Mesendoderm (in vitro differentiated cells): ENCODE data around the gene SNTB2.

Experiments
- DNase-seq: peaks from one replicate; pipeline ENCODE4 v3.0.0; 2013
- H2AK5ac ChIP-seq: 2 replicates; pipeline ENCODE4 v1.6.1; 2013; ENCODE audit warnings: low read length, inconsistent platforms
- H2BK120ac ChIP-seq: 2 replicates; pipeline ENCODE4 v1.6.1; 2013; ENCODE audit warnings: low read depth, mild to moderate bottlenecking, low read length, moderate library complexity, mixed read lengths
- H2BK15ac ChIP-seq: replicated peaks from 2 replicates; pipeline ENCODE4 v1.6.1; 2013; ENCODE audit warnings: low read depth, mild to moderate bottlenecking, moderate library complexity
- H2BK5ac ChIP-seq: 2 replicates; pipeline ENCODE4 v1.6.1; 2013; ENCODE audit warnings: low read length, inconsistent platforms
- H3K18ac ChIP-seq: 2 replicates; pipeline ENCODE4 v1.6.1; 2013; ENCODE audit warnings: mild to moderate bottlenecking, low read length, mixed read lengths
- H3K23ac ChIP-seq: one replicate; pipeline ENCODE4 v1.6.1; 2013; ENCODE audit warnings: low read length
- H3K27ac ChIP-seq: 2 replicates; pipeline ENCODE4 v1.5.1; 2013; ENCODE audit warnings: low read depth, mild to moderate bottlenecking, inconsistent platforms, low read length, moderate library complexity
- H3K27me3 ChIP-seq: 2 replicates; pipeline ENCODE4 v1.6.1; 2013; ENCODE audit warnings: low read length, control low read depth, mild to moderate bottlenecking, inconsistent platforms; ENCODE audit not compliant: insufficient read depth, poor library complexity
- H3K36me3 ChIP-seq: 2 replicates; pipeline ENCODE4 v1.6.1; 2013; ENCODE audit warnings: low read length, inconsistent platforms; ENCODE audit not compliant: control insufficient read depth, insufficient read depth
- H3K4ac ChIP-seq: one replicate; pipeline ENCODE4 v1.6.1; 2013; ENCODE audit warnings: low read depth, mild to moderate bottlenecking, low read length, moderate library complexity
- H3K4me1 ChIP-seq: 2 replicates; pipeline ENCODE4 v1.6.1; 2013; ENCODE audit warnings: low read depth, low read length, inconsistent platforms; ENCODE audit not compliant: control insufficient read depth
- H3K4me2 ChIP-seq: 2 replicates; pipeline ENCODE4 v1.6.1; 2013; ENCODE audit warnings: low read length
- H3K4me3 ChIP-seq: 2 replicates; pipeline ENCODE4 v1.5.1; 2013; ENCODE audit warnings: mild to moderate bottlenecking, low read length
- H3K56ac ChIP-seq: one replicate; pipeline ENCODE4 v1.6.1; 2013; ENCODE audit warnings: low read length
- H3K79me1 ChIP-seq: 2 replicates; pipeline ENCODE4 v1.6.1; 2013; ENCODE audit warnings: low read length, inconsistent platforms
- H3K79me2 ChIP-seq: 2 replicates; pipeline ENCODE4 v1.6.1; 2013; ENCODE audit warnings: mild to moderate bottlenecking, low read length; ENCODE audit not compliant: control insufficient read depth, insufficient read depth
- H3K9ac ChIP-seq: 2 replicates; pipeline ENCODE4 v1.6.1; 2013; ENCODE audit warnings: low read length, inconsistent platforms
- H4K5ac ChIP-seq: one replicate; pipeline ENCODE4 v1.6.1; 2013; ENCODE audit warnings: low read length
- H4K8ac ChIP-seq: one replicate; pipeline ENCODE4 v1.6.1; 2013; ENCODE audit warnings: low read depth, mild to moderate bottlenecking, control low read depth, low read length, moderate library complexity
- WGBS: extraction: QIAGEN DNeasy Blood & Tissue Kit; methylation state at CpG from one replicate; pipeline ENCODE4 v1.1.7; 2013; ENCODE audit warnings: low lambda C conversion rate, missing lambda C conversion rate; ENCODE audit not compliant: insufficient coverage; ENCODE audit errors: extremely low coverage; 5-methylcytosine and 5-hydroxymethylcytosine counted together

SNTB2 gene

DNA sequence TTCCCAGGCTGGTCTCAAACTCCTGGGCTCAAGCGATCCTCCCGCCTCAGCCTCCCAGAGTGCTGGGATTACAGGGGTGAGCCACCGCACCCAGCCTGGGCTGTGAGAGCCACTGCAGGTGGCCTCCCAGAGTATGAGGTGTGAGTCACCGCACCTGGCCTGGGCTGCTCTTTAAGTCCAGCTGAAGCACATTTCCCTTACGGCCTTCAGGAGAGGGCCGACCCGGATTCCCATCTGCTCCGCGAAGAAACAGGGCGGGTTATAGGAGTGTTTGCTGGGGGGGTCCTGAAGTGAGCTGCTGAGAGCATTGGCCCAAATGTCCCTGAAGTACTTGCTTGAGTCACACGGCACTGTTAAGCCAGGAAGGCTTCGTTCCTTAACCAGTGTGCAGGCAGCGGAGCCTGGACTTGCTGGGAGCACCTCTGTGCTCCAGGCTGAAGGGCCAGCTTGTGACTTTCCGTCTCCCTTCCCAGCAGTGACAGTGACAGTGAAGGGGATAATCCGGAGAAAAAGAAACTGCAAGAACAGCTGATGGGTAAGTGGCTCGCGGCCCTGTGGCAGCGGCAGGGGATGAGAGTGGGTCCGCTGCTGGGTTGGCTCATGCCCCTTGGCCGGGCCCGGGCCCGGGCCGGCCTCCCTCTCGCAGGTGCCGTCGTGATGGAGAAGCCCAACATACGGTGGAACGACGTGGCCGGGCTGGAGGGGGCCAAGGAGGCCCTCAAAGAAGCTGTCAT, 131.4 kb downstream of the SNTB2 start:
- Histone ChIP-seq H2BK120ac (no peak overlapping the region), H3K23ac (no peak overlapping the region), H3K79me1 (peaks cover 13% of the 10 kb centered on the region), H3K4me2 (no peak overlapping the region), H2BK15ac (no peak overlapping the region), H2BK5ac (no peak overlapping the region), H4K8ac (no peak overlapping the region), H3K56ac (no peak overlapping the region), H3K27me3 (no peaks in the 10 kb centered on the region), H3K4me1 (no peaks in the 10 kb centered on the region), H3K36me3 (peaks cover 36% of the 10 kb centered on the region), H4K5ac (no peak overlapping the region), H3K79me2 (peaks cover 3% of the 10 kb centered on the region), H3K18ac (no peak overlapping the region), H3K27ac (no peak overlapping the region), H3K4ac (no peak overlapping the region), H3K4me3 (no peak overlapping the region), H2AK5ac (no peak overlapping the region), H3K9ac (no peak overlapping the region)
- DNase-seq, result no peak
- WGBS, result no CpG with 5 or more reads among the region's 30 CpGs

DNA sequence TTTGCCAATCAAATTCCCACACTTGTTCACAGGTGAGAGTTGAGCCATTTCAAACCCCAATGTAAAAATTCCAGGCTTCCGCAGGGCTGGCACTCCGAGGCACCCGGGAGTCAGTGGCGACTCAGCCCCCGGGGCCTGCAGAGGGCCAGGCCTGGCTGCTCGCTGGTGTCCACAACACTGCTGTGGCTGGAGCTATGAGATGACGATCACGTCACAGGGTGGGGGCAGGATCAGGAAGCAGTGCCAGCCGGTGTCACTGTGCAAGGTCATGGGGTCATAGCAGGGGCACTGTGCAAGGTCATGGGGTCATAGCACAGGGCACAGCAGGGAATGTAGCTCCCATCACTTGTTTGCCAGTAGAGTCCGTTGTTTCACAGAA, 131.9 kb downstream of the SNTB2 start:
- Histone ChIP-seq H3K4ac (no peak overlapping the region), H3K56ac (no peak overlapping the region), H3K79me1 (peaks cover 14% of the 10 kb centered on the region), H3K23ac (no peak overlapping the region), H4K8ac (no peak overlapping the region), H3K4me2 (no peak overlapping the region), H3K27ac (no peak overlapping the region), H3K9ac (no peak overlapping the region), H2AK5ac (no peak overlapping the region), H3K27me3 (no peaks in the 10 kb centered on the region), H3K18ac (no peak overlapping the region), H2BK5ac (no peak overlapping the region), H2BK120ac (no peak overlapping the region), H3K4me3 (no peak overlapping the region), H2BK15ac (no peak overlapping the region), H4K5ac (no peak overlapping the region), H3K36me3 (peaks cover 37% of the 10 kb centered on the region), H3K4me1 (no peaks in the 10 kb centered on the region), H3K79me2 (peaks cover 2% of the 10 kb centered on the region)
- DNase-seq, result no peak
- WGBS, result no CpG with 5 or more reads among the region's 10 CpGs

DNA sequence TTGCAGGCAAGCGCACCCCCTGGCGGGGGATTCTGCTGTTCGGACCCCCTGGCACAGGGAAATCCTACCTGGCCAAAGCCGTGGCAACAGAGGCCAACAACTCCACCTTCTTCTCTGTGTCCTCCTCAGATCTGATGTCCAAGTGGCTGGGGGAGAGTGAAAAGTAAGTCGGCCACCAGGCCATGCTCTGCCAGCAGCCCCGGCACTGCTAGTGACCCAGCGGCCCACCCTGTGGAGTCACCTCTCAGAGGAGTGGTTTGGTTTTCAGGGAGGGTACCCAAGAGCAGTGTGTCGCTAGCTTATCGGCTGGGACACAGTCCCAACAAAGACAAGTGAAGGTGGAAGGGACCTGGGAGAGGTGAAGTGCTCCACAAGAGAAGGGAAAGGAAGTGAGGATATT, 132.4 kb downstream of the SNTB2 start:
- Histone ChIP-seq H3K4me3 (no peak overlapping the region), H4K8ac (no peak overlapping the region), H3K18ac (no peak overlapping the region), H3K27ac (no peak overlapping the region), H3K4me2 (no peak overlapping the region), H3K23ac (no peak overlapping the region), H3K79me1 (peaks cover 12% of the 10 kb centered on the region), H3K79me2 (peaks cover 4% of the 10 kb centered on the region), H3K4me1 (no peaks in the 10 kb centered on the region), H2BK15ac (no peak overlapping the region), H2BK5ac (no peak overlapping the region), H2BK120ac (no peak overlapping the region), H3K27me3 (no peaks in the 10 kb centered on the region), H3K4ac (no peak overlapping the region), H3K56ac (no peak overlapping the region), H2AK5ac (no peak overlapping the region), H4K5ac (no peak overlapping the region), H3K9ac (no peak overlapping the region), H3K36me3 (peaks cover 37% of the 10 kb centered on the region)
- DNase-seq, result no peak
- WGBS, result no CpG with 5 or more reads among the region's 9 CpGs

DNA sequence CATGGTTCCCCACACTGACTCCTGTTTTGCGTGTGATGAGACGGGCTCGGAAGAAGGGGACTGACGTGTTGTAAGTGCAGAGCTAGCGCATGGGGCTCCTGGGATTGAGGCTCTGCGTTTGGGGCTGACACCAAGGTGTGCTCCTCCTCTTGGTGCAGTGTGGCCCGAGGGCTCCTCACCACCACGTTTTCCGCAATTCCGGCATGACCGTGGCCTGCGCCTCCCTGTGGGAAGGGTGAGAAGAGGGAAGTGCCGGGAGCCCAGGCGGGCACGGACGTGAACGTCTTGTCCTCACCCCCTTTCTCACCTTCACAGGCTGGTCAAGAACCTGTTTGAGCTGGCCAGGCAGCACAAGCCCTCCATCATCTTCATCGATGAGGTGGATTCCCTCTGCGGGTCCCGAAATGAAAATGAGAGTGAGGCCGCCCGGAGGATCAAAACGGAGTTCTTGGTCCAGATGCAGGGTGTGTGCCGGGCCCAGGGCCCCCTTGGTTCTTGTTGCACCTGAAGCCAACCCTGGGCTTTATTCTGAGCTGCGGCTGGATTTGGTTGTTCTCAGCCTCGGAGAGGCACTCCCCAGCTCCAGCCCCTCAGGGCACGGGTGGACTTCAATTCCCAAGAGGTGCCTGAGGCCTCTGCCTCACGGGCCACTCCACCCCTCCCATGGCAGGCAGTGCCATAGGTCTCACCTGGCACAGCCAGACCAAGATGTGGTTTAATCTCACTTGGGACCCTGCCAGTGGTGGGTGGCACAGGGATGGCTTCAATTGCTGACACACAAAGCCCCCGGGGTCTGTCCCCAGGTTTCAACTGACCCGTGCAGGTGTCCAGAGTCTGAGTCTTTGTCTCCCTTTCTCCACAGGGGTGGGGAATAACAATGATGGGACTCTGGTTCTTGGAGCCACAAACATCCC, 133.1 kb downstream of the SNTB2 start:
- no peak overlapping the region for H3K23ac ChIP-seq
- no peak overlapping the region for H3K4ac ChIP-seq
- H3K4me3 ChIP-seq, result no peak overlapping the region
- no peak overlapping the region for H2BK15ac ChIP-seq
- H4K5ac ChIP-seq, result no peak overlapping the region
- H3K36me3 ChIP-seq, result peaks cover 37% of the 10 kb centered on the region
- no peak overlapping the region for H3K9ac ChIP-seq
- H3K79me2 ChIP-seq, result peaks cover 9% of the 10 kb centered on the region
- no peak overlapping the region for H3K27ac ChIP-seq
- H2AK5ac ChIP-seq, result no peak overlapping the region
- H2BK120ac ChIP-seq, result no peak overlapping the region
- H3K4me1 ChIP-seq, result no peaks in the 10 kb centered on the region
- no peaks in the 10 kb centered on the region for H3K27me3 ChIP-seq
- H4K8ac ChIP-seq, result no peak overlapping the region
- H3K18ac ChIP-seq, result no peak overlapping the region
- DNase-seq, result no peak
- no peak overlapping the region for H3K4me2 ChIP-seq
- no peak overlapping the region for H3K56ac ChIP-seq
- no CpG with 5 or more reads among the region's 30 CpGs for WGBS
- H2BK5ac ChIP-seq, result no peak overlapping the region
- H3K79me1 ChIP-seq, result peaks cover 14% of the 10 kb centered on the region

DNA sequence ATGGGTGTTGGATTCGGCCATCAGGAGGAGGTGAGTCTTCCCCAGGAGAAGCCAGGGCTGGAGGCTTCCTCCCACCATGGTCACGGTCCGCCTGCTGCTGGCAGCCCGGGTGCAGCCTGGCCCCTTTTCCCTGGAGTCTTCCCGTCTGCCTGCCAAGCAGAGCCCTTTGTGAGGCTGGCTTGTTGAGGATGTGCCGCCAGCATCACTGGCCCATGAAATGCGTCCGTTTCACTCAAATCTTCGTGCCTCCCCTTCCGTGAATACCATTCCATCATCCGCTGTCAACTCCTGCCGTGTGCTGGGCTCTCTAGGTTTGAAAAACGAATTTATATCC, 133.7 kb downstream of the SNTB2 start:
- H2BK15ac ChIP-seq, result no peak overlapping the region
- H2BK120ac ChIP-seq, result no peak overlapping the region
- H3K4ac ChIP-seq, result no peak overlapping the region
- no peaks in the 10 kb centered on the region for H3K27me3 ChIP-seq
- peaks cover 10% of the 10 kb centered on the region for H3K79me2 ChIP-seq
- no peak for DNase-seq
- H4K8ac ChIP-seq, result no peak overlapping the region
- H3K4me3 ChIP-seq, result no peak overlapping the region
- H3K9ac ChIP-seq, result no peak overlapping the region
- H3K36me3 ChIP-seq, result peaks cover 37% of the 10 kb centered on the region
- WGBS, result no CpG with 5 or more reads among the region's 13 CpGs
- H2BK5ac ChIP-seq, result no peak overlapping the region
- H3K4me2 ChIP-seq, result no peak overlapping the region
- H3K56ac ChIP-seq, result no peak overlapping the region
- no peaks in the 10 kb centered on the region for H3K4me1 ChIP-seq
- no peak overlapping the region for H4K5ac ChIP-seq
- H3K18ac ChIP-seq, result no peak overlapping the region
- no peak overlapping the region for H3K27ac ChIP-seq
- no peak overlapping the region for H3K23ac ChIP-seq
- H2AK5ac ChIP-seq, result no peak overlapping the region
- H3K79me1 ChIP-seq, result peaks cover 14% of the 10 kb centered on the region
